ENCODE data around the gene HCN1.

- TF ChIP-seq, protein P1, sequence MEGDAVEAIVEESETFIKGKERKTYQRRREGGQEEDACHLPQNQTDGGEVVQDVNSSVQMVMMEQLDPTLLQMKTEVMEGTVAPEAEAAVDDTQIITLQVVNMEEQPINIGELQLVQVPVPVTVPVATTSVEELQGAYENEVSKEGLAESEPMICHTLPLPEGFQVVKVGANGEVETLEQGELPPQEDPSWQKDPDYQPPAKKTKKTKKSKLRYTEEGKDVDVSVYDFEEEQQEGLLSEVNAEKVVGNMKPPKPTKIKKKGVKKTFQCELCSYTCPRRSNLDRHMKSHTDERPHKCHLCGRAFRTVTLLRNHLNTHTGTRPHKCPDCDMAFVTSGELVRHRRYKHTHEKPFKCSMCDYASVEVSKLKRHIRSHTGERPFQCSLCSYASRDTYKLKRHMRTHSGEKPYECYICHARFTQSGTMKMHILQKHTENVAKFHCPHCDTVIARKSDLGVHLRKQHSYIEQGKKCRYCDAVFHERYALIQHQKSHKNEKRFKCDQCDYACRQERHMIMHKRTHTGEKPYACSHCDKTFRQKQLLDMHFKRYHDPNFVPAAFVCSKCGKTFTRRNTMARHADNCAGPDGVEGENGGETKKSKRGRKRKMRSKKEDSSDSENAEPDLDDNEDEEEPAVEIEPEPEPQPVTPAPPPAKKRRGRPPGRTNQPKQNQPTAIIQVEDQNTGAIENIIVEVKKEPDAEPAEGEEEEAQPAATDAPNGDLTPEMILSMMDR (IDR thresholded peaks at IDR 0.05), result no peak
- no peak for TF ChIP-seq POLR2A (IDR thresholded peaks at IDR 0.05)
Measured at GRCh38 chr5:45680950-45681349, 15.2 kb downstream of the HCN1 start.
